HG03280 (cell line): ENCODE results near the gene PRKN.

Source experiments
- ATAC-seq: cut with Tn5 transposase; IDR thresholded peaks from one replicate; pipeline ENCODE4 v1.9.1; 2021; ENCODE audit warnings: mild to moderate bottlenecking, moderate library complexity; ENCODE audit not compliant: unreplicated experiment

Gene PRKN

DNA sequence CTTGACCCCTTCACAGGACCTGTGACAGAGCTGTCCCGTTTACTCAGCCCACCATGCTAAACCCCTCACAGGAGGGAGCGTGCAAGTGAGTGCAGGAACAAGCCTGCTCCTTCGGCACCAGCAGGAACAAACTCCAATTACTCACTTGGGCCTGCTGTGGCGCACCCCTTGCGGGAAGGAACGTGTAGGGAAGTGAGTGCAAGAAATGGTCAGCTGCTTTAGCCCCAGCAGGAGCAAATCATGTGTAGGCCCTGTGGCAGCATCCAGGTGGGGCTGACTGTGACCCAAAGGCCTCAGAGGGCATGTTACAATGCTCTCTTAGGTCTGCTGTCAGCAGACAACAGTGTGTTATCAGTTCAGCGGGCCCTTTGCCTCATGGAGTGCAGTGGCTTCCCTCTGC lies 574.4 kb downstream of the PRKN start:
- ATAC-seq = no peak

DNA sequence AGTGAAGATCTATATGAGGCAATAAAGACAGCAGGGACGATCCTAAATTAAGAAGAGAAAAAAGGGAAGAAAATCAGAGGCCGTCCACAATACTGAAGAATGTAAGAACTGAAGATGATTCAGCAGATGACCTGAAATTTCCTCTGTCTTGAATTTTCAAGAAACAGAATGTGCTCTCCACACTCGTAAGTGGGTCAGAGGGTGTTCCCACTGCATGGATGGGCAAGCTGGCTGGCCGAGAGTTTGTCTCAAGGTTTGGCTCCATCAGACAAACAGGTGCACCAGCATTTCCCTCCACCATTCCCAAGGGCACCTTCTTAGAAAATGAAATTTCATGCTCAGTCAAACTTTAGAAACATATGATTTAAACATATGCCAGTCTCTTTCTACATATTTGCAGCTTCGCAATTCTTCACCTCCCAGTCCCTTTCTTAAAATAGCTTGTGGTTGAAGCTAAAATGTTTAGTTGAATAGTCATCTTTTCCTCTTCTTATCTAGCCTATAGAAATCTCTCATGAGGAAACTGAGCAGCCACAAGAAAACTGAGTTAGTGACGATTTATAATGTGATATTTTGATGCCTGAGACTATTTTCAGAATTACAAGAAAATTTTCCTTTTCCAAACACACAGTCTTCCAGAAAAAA lies 576.4 kb downstream of the PRKN start:
- no peak for ATAC-seq

DNA sequence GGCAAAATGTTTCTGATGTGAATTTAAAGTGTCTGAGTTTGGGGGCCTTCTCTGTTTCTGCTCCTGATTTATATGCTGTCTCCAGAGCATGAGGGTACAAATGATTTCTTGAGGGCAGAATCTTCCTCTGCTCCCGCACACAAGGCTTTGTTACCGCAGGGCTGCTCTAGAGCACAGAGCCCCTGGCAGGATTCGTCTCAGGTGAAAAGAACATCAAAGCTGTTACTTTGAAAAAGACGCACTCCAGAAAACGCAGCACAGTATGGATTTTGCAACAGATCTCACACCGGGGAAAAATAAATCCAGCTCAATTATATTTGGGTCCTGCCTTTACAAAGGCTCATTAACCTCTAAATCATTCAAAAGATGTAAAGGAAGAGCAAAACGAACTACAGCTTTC lies 577.3 kb downstream of the PRKN start:
- no peak for ATAC-seq

DNA sequence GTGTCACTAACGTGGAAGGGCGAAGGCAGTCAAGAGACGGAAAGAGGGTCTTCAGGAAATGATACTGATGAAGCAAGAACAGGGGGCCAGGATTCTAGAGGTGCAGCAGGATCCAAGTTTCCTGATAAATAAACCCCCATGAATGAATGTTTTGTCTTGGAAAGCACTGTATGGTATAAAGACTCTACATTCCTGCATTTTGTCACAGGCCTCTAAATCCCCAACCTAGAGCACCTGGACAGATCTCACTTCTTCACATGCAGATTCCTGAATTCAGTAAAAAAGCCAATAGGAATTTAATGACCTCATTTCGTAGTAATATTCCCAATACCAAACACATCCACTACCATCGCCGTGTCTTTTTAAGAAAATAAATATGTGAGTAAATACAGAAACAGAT lies 577.8 kb downstream of the PRKN start:
- ATAC-seq = no peak

DNA sequence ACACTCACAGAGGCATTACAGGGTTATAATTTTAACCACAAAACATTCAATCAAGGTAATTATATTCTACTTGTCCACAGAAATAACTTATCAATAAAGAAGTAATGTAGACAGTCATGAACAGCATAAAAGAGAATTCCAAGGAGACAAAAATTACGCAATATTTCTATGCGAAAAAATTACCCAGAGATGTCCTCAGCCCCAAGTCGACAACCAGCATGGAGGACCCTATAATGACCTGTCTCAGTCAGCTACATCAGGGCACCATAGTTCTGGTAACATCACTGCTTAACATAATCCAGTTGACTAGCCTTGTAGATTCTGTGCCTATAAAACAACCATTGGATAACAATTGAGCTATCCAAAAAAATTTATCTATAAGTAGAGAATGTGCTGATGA lies 579.8 kb downstream of the PRKN start:
- ATAC-seq = no peak

DNA sequence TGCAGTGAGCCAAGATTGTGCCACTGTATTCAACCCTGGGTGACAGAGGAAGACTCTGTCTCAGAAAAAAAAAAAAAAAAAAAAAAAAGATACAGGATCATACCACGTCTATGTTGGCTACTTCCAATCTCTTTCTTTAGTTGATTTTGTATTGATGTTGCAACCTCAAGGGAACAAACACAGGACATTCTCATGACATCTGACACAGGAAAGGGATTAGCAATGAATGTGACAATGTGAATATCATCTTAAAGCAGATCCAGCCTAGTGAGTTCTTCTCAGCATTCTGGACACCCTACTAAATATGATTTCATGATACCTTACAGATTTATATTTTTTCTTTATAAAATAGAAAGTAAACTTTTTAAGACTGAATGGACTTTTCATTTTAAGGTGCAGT lies 580.3 kb downstream of the PRKN start:
- ATAC-seq = no peak

DNA sequence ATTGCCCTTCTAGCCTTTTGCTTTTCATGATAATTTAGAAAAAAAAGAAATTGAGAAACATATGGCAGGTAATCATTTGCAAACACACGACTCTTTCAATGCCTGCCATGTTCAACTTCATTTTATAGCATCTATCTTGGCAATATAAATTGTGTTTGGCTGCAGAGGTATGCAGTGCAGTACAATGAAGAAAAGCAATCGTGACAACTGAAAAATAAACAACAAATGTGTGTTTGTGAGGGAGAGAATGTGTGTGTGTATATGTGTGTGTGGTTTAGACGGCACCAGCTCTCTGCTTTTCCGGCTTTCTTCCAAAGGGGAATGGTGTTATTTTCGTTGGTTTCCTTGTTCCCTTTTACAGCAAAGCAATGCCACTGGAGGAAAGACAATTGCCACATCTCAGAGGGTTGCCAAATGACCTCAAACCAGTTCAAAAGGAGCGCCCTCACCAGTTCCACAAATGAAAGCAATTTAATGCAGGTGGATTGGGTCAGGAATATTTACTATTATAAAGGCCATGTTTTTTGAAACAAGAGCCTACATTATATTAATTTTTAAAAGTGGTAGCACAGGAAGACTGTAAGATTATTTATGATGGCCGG lies 587.2 kb downstream of the PRKN start:
- no peak for ATAC-seq

DNA sequence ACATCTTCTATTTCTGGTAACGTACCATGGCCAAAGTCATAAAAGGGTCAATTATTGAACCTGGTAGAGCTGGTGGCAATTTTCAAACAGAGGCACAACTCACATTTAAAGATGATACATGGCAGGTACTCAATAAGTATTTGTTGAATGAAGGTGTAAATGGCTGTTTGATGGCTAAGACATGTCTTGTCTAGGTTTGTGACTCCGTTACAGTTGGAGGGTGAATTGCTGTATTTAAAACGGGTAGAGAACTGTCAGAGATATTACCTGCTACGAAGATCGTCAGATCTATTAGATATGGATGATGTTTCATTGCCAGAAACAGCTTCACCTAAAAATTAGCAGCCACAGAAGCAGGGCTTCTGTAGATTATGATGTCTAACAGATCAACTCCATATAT lies 601.9 kb downstream of the PRKN start:
- ATAC-seq = no peak

DNA sequence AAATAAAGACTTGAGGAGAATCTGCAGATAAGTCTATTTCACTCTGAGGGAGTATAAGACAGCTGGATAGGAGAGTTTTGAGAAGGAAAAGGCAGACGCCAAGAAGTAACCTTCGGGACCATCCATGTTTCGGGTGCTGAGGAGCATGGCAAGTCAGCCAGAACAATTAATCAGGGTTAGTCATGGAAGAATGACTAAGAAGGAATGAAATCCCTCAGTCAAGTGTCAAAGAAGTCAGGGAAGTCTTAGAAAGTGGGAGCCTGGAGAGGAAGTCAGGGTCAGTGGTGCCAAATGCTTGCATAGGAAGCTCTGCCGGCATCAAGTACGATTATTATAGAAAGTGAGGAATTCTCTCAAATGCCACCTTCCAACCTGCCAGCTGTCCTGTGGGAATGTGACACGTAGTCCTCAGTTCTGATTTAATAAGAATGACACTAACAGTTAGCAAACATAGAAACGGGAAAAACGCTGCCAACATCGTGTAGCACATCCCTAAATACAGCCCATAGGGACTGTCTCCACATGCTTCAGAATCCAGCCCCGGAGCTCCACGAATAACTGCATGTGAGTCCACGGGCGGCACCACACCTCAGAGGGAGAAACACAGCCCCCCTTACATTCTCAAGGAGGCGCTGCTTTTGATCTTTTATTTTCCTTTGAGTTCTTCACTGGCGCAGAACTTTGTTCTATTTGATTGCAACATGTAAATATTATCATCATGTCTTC lies 602.7 kb downstream of the PRKN start:
- no peak for ATAC-seq

DNA sequence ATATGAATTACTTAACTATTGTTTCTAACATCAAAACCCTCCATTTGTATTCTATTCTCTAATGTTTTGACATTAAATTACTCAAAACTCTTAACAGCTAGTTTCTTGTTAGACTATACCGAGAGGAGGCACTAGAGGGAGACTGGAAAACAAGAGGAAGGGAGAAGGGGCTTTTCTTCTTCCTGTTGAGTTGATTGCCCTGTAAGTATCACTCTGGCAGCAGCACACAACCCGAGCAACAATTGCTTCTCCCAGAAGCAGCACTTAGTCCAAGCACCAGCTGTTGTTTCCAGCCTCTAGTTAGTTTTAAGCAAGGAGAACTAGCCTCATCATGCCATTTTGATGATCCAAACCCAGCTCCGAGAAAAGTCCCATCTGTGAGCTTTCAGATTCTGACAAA lies 603.8 kb downstream of the PRKN start:
- ATAC-seq = no peak

DNA sequence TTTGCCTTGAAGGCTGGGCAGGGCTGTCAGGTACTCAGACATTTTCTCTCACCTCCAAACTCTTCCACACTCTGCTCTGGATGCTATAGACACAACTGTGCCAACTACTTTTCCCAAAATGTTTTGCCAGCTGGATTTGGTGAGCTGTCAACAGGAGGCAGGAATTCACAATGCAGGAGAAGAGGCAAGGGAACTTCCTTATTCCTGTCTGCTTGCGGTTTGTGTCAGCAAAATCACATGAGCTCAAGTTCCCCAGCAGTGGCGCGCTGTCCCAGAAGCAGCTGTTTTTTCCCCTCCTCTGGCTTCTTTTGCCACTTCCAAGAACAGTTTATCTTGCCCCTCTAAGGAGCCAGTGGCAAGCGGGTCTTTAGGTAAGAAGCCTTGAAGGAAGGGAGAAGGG lies 608.2 kb downstream of the PRKN start:
- no peak for ATAC-seq

DNA sequence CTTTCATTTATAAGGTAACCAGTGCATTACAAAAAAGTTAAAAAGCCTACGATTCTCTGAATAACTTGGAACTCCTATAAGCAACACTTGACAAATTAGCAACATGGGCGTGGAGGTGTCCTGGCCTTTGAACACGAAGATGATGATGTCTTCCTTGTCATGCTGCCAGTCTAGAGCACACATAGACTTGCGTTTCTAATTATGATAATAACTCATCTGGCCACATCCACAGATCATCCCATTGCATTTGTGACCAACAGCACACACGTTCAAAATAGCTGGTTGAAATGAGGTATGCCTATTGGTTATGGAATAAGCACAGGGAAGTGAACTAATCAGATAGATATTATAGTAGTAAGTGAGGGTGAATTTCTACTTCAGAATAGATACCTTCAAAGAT lies 608.9 kb downstream of the PRKN start:
- ATAC-seq = no peak

DNA sequence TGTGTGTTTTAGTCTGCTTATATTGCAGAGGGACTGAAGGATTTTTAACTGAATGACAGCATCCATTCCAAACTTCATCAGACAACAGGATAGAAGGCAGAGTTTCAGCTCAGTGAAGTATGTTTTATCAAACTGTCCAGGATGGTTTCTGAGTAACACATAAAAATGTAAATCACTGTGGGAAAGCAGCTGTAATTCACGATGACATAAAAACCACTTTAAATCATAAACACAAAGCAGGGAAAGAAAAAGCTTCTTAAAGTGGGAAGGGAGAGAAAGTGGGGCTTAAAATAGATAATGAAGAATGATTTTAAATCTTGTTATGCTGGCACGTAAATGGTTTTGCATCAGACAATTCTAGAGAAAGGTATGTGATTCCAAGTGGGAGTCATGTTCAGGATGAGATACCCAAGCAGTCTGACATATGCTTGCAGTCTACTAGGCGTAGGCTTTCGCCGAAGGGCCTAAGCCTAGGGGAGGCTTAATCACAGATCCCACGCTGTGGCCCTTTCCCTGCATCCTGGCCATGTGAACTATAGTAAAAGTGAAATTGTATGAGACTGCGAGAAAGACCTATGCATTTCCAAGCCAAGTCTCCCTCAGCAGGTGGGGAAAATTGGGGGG lies 610.6 kb downstream of the PRKN start:
- ATAC-seq = no peak

DNA sequence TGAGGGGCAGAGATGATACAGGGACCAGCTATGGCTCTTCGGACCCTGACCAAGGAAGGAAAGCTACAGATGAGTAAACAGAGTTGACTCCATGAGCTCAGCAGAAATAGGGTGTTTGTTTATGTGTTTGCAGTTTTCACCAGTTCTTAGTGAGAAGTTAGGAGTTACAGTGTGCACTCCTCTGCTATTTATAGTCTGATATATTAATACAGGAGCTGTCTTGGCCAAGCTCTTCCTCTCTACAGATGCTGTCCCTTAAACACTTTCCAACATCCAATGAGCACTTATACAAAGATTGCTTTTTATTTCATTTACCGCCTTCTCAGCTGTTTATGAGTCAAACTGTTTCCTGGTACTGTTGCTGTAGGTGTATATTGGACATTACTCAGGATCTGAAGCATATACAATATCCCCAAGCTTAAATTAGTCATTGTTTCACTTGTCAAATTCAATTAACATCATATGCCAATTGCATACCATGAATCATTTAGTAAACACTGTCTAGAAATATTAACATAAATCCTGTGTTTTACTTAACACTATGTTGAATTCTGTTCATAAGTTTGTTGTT lies 618.0 kb downstream of the PRKN start:
- ATAC-seq = no peak

DNA sequence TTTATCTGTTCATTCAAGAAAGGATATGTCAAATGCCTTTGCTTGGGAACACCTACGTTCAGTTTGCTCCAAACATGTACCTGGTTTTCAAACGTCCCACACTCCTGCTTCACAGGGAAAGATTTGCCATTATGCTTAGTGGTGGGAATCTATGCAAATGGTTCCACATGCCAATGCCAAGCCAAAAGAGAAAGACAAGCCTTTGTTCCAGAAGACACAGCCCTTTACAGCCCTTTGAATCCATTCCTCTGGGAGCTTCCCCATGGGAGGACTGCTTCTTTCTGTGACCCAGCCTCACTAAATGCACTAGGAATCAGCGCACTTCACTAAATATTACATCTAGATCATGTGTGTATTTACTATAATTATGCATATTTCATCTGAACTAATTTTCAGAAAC lies 619.5 kb downstream of the PRKN start:
- no peak for ATAC-seq

DNA sequence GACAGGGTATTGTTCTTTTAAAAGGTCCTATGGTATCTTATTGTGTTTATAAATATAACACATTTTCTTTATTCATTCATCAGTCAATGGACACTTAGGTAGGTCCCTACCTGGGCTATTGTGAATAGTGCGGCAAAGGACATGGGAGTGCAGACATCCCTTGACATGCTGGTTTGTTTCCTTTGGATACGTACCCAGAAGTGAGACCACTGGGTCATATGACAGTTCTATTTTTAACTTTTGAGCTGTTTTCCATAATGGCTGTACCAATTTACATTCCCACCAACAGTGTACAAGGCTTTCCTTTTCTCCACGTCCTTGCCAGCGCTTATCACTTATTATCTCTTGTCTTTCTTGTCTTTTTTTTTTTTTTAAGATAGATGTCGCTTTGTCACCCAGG lies 627.5 kb downstream of the PRKN start:
- ATAC-seq = no peak

DNA sequence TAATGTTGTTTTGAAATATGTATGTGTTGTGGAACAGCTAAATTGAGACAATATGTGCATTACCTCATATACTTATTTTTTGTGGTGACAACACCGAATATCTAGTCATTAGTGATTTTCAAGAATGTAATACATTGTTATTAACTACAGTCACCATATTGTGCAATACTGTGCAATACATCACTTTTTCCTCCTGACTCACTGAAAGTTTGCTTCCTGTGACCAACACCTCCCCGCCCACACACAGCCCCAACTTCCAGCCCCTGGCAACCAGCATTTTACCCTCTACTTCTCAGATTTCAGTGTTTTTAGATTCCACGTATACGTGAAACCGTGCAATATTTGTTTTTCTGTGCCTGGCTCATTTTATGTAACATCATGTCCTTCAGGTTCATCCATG lies 627.9 kb downstream of the PRKN start:
- no peak for ATAC-seq

DNA sequence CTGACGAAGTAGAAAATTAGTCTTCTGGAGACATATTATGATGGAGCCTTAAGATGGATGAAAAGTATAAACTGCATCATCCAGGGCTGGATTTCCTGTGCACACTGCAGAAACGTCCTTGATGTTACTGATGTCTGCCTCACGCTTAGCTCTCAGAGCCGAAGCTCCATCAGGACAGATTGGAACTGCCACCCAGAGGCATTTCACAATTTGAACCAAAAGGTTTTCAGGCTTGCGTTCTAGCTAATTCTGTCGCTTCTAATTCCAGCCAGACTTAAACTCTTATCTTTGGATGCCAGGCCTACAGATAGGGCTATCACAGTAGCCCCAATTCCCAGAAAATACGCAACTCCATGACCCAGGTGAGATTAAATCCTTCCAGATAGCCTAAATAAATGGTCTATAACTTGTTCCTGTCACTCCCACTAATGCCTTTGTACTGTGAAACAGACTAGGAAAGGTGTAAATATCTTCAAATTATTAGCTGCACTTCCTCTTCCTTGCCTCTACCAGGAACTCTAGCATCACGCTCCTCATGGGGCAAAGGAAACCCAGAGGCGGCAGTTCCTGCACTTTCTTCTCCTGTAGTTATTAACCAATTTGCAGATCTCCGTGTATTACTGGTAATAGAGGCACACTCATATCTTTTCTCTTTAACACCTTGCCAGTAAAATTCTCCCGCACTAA lies 634.6 kb downstream of the PRKN start:
- no peak for ATAC-seq

DNA sequence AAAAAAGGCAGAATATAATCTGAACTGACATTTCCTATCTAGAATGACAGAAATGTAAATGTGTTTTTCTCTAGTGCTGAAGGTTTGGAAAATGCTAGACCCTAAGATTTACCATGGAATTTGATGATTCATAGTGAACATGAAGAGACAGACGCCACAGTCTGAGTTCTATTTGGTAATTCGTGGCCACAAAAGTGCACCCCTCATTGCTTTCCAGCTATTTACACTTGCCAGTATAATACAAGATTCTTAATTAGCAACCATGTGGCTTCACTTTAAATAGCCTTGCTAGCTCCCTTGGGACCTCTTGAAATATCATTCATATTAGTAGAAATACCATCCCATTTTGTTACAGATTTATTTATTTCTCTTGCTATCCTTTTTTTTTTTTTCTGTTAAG lies 636.8 kb downstream of the PRKN start:
- no peak for ATAC-seq

DNA sequence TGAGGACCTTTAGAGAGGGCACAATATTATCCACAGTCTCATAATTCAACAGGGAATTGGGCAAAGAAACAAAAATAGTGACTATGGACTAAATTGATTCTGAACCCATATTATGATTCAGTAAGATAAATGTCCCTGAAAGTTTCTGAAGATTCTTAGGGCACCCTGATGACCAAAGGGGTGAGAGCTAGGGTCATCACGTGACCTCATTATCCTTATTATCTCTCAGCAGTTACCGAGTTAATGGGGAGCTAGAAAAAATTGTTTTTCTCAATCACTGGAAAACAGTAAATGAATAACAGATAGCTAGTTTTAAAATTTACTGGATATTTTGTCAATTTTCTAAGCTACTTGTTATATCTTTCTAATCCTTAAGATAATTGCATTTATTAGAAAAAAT lies 639.5 kb downstream of the PRKN start:
- ATAC-seq = no peak

DNA sequence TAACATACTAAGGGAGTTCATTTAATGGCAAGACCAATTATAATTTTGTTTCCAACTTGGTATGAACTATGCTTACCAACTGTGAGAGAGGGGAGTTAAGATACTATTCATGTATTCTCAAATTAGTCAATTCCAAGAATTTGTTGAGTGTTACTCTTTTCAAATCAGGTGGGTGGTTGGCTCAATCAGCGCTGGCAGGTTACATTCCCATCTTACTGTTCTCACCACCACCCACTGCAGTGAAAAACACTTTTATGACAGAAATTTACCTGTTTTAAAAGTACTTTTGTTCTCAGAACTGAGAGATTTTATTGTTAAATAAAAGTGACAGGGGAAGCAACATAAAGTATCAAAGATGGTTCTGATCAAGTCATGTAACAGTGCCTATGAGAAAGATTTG lies 642.0 kb downstream of the PRKN start:
- ATAC-seq = no peak
